GM23248 (cell line): ENCODE data around the gene BAG2.

Source experiments
- EZH2 ChIP-seq: fragments of 200-600 bp; sonication (generic); IDR thresholded peaks from 2 replicates; pipeline ENCODE4 v1.6.1; 2018; ENCODE audit warnings: antibody characterized with exemption, mild to moderate bottlenecking; ENCODE audit not compliant: insufficient read depth, poor library complexity, severe bottlenecking
- EZH2phosphoT487 ChIP-seq: fragments of 200-600 bp; sonication (generic); IDR thresholded peaks from 2 replicates; pipeline ENCODE4 v1.6.1; 2018; ENCODE audit warnings: antibody characterized with exemption, moderate library complexity, mild to moderate bottlenecking, low read depth; ENCODE audit not compliant: insufficient read depth

GRCh38 chr6:57147401-57147800 is 24.7 kb upstream of the BAG2 start:
- no peak for TF ChIP-seq EZH2
- no peak for TF ChIP-seq EZH2phosphoT487
